ENCODE measurements around the gene GALNT12.

Gene GALNT12

GRCh38 chr9:98861781-98862504 is 54.5 kb downstream of the GALNT12 start:
- ChIA-PET CTCF (interaction anchor here (0.6 to 5.7 kb wide), 17 partner anchors 10 to 320 kb away, joined by 3 to 65 read pairs (median 4); partner anchors contain the start of gene GALNT12), POLR2A (no interaction called here)
- no peaks in the 10 kb centered on the region for H3K9me3 ChIP-seq (ENCODE audit: control insufficient read depth, insufficient read depth, low read depth, low read length)
- H3K4me1 ChIP-seq (ENCODE audit: control insufficient read depth, insufficient read depth, low read length): no peaks in the 10 kb centered on the region
- H3K27ac ChIP-seq (ENCODE audit: extremely low read depth, low read depth, low read length): no peak overlapping the region
- TF ChIP-seq ZBTB17 (tag by site-specific recombination; IDR thresholded peaks at IDR 0.05) (peak; percentile 25), ZBTB44 (tag by site-specific recombination; IDR thresholded peaks at IDR 0.05) (no peak), FEZF1 (tag by site-specific recombination; IDR thresholded peaks at IDR 0.05) (peak; percentile 73)
- H3K4me3 ChIP-seq (ENCODE audit: low read depth, low read length): no peak overlapping the region
- no peaks in the 10 kb centered on the region for H3K36me3 ChIP-seq (ENCODE audit: control insufficient read depth in 2 of 2, insufficient read depth in 1 of 2, low read length in 2 of 2)

GRCh38 chr9:98862936-98863335 is 55.5 kb downstream of the GALNT12 start:
- Histone ChIP-seq H3K27ac (ENCODE audit: extremely low read depth, low read depth, low read length) (no peak overlapping the region), H3K4me1 (ENCODE audit: control insufficient read depth, insufficient read depth, low read length) (no peaks in the 10 kb centered on the region), H3K9me3 (ENCODE audit: control insufficient read depth, insufficient read depth, low read depth, low read length) (no peaks in the 10 kb centered on the region), H3K4me3 (ENCODE audit: low read depth, low read length) (no peak overlapping the region), H3K36me3 (ENCODE audit: control insufficient read depth in 2 of 2, insufficient read depth in 1 of 2, low read length in 2 of 2) (no peaks in the 10 kb centered on the region)
- CTCF ChIA-PET: interaction anchor here (2.4 to 5.7 kb wide), 3 partner anchors 14 to 135 kb away, joined by 7 to 65 read pairs (median 21); partner anchors contain the start of gene GALNT12
- TF ChIP-seq ZBTB17 (tag by site-specific recombination; IDR thresholded peaks at IDR 0.05) (no peak), SETDB1 (IDR thresholded peaks at IDR 0.05; ENCODE audit: insufficient read length, low read length) (no peak)
- POLR2A ChIA-PET: interaction anchor here (0.6 kb wide), 1 partner anchor 12 kb away, joined by 4 read pairs; no protein-coding TSS in a partner anchor

- no peaks in the 10 kb centered on the region for H3K4me1 ChIP-seq (ENCODE audit: control insufficient read depth, insufficient read depth, low read length)
- POLR2A ChIA-PET: no interaction called here
- CTCF ChIA-PET: interaction anchor here (0.6 to 1.3 kb wide), 7 partner anchors 15 to 796 kb away, joined by 3 to 5 read pairs (median 4); no protein-coding TSS in a partner anchor
- H3K36me3 ChIP-seq (ENCODE audit: control insufficient read depth in 2 of 2, insufficient read depth in 1 of 2, low read length in 2 of 2): no peaks in the 10 kb centered on the region
- H3K27ac ChIP-seq (ENCODE audit: extremely low read depth, low read depth, low read length): no peak overlapping the region
- no peaks in the 10 kb centered on the region for H3K9me3 ChIP-seq (ENCODE audit: control insufficient read depth, insufficient read depth, low read depth, low read length)
- H3K4me3 ChIP-seq (ENCODE audit: low read depth, low read length): no peak overlapping the region
- TF ChIP-seq ZNF274 (IDR thresholded peaks at IDR 0.05; ENCODE audit: low read length): no peak
- no peak for TF ChIP-seq ZNF274 (tag by site-specific recombination; IDR thresholded peaks at IDR 0.05; ENCODE audit: borderline replicate concordance)
- TF ChIP-seq HOXC10 (CRISPR knock-in tag; IDR thresholded peaks at IDR 0.05): no peak
- TF ChIP-seq ZSCAN30 (tag by site-specific recombination; IDR thresholded peaks at IDR 0.05): no peak
- TF ChIP-seq BCL6B (tag by site-specific recombination; IDR thresholded peaks at IDR 0.05): no peak
- no peak for TF ChIP-seq ZFP37 (tag by site-specific recombination; IDR thresholded peaks at IDR 0.05)
- TF ChIP-seq ZFP41 (tag by site-specific recombination; IDR thresholded peaks at IDR 0.05; ENCODE audit: borderline replicate concordance): no peak
- no peak for TF ChIP-seq GLI4 (tag by site-specific recombination; IDR thresholded peaks at IDR 0.05)
- no peak for TF ChIP-seq KLF9 (tag by site-specific recombination; IDR thresholded peaks at IDR 0.05; ENCODE audit: low read depth)
- TF ChIP-seq CTCF (tag by site-specific recombination; IDR thresholded peaks at IDR 0.05): no peak
- no peak for TF ChIP-seq ZSCAN23 (tag by site-specific recombination; IDR thresholded peaks at IDR 0.05)
- no peak for TF ChIP-seq ZNF837 (tag by site-specific recombination; IDR thresholded peaks at IDR 0.05)
- no peak for TF ChIP-seq OVOL3 (tag by site-specific recombination; IDR thresholded peaks at IDR 0.05)
- TF ChIP-seq KLF16 (tag by site-specific recombination; IDR thresholded peaks at IDR 0.05): no peak
- TF ChIP-seq ZNF24 (tag by site-specific recombination; IDR thresholded peaks at IDR 0.05): no peak
- TF ChIP-seq REPIN1 (tag by site-specific recombination; IDR thresholded peaks at IDR 0.05; ENCODE audit: low read depth): no peak
- no peak for TF ChIP-seq ZBTB6 (tag by site-specific recombination; IDR thresholded peaks at IDR 0.05)
- TF ChIP-seq SP2 (tag by site-specific recombination; IDR thresholded peaks at IDR 0.05): no peak
- no peak for TF ChIP-seq RBAK (tag by site-specific recombination; IDR thresholded peaks at IDR 0.05)
- no peak for TF ChIP-seq ZNF10 (tag by site-specific recombination; IDR thresholded peaks at IDR 0.05)
These were observed 57.1 kb downstream of the GALNT12 start for GRCh38 chr9:98864281-98865174.

Data from HEK293 (cell line).